H1 (cell line): ENCODE results near the gene ABLIM1.

Source experiments
- CHD1 ChIP-seq: IDR thresholded peaks from 2 replicates; pipeline ENCODE4 v1.6.1; 2012; ENCODE audit warnings: low read depth, low read length, improper control_type of control experiment
- HDAC6 ChIP-seq: IDR thresholded peaks from one replicate; pipeline ENCODE4 v1.7.1; 2012; ENCODE audit warnings: low read depth, mild to moderate bottlenecking, inconsistent platforms, low read length, moderate library complexity
- JUN ChIP-seq: IDR thresholded peaks from 2 replicates; pipeline ENCODE4 v1.6.1; 2011; ENCODE audit warnings: low read depth, mild to moderate bottlenecking, improper control_type of control experiment, low read length
- JUND ChIP-seq: IDR thresholded peaks from 2 replicates; pipeline ENCODE4 v1.6.1; 2011; ENCODE audit warnings: mild to moderate bottlenecking, improper control_type of control experiment, low read length
- NANOG ChIP-seq: IDR thresholded peaks from 2 replicates; pipeline ENCODE4 v1.6.1; 2011; ENCODE audit warnings: low read length, low read depth, mild to moderate bottlenecking, inconsistent platforms; ENCODE audit not compliant: insufficient read depth, poor library complexity, severe bottlenecking
- SIN3A ChIP-seq, 2 experiments: IDR thresholded peaks in 1 of 2; conservative IDR thresholded peaks in 1 of 2; 2 replicates each; pipeline ENCODE4 v1.6.1; 2011 to 2012; ENCODE audit warnings: low read length in 2 of 2, improper control_type of control experiment in 1 of 2, low read depth in 1 of 2, mild to moderate bottlenecking in 1 of 2
- TAF1 ChIP-seq: IDR thresholded peaks from 2 replicates; pipeline ENCODE4 v1.6.1; 2011; ENCODE audit warnings: mild to moderate bottlenecking, low read depth, low read length
- TEAD4 ChIP-seq: IDR thresholded peaks from 2 replicates; pipeline ENCODE4 v1.6.1; 2012; ENCODE audit warnings: low read depth, low read length, inconsistent platforms, mixed read lengths
- TF ChIP-seq, protein P1 (sequence below), 3 experiments: IDR thresholded peaks; 1 replicate in 2 of 3; 2 replicates in 1 of 3; pipeline versions ENCODE4 v1.5.1 to v1.6.1; 2011; ENCODE audit warnings: low read length in 3 of 3, mild to moderate bottlenecking in 3 of 3, inconsistent platforms in 2 of 3, low read depth in 1 of 3, moderate library complexity in 1 of 3; ENCODE audit not compliant: insufficient read depth in 1 of 3; ENCODE audit errors: control extremely low read depth in 1 of 3
- TF ChIP-seq, protein P2 (sequence below): IDR thresholded peaks from 2 replicates; pipeline ENCODE4 v1.6.1; 2011; ENCODE audit warnings: low read length, improper control_type of control experiment

DNA sequence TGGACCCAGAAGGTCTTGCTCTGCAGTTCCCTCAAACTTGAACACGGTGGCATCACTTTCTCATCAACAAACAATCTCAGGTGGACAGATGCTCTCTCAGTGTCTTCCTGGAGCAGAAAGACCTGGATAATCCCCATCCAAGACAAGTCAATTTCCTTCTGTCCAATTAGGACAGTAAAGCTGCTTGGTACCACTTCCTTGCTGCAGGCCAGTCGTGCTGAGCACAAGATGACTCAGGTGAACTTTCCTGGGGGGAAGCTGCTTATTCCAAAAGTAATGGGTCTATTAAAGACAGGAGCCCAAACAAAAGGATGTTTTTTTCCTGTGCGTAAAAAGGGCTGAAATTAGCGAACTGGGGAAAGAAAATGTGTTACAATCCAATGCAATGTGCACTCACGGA, 146.2 kb downstream of the ABLIM1 start:
- no peak for TF ChIP-seq TAF1
- TF ChIP-seq JUN = no peak
- no peak for TF ChIP-seq JUND
- TF ChIP-seq, protein P1, sequence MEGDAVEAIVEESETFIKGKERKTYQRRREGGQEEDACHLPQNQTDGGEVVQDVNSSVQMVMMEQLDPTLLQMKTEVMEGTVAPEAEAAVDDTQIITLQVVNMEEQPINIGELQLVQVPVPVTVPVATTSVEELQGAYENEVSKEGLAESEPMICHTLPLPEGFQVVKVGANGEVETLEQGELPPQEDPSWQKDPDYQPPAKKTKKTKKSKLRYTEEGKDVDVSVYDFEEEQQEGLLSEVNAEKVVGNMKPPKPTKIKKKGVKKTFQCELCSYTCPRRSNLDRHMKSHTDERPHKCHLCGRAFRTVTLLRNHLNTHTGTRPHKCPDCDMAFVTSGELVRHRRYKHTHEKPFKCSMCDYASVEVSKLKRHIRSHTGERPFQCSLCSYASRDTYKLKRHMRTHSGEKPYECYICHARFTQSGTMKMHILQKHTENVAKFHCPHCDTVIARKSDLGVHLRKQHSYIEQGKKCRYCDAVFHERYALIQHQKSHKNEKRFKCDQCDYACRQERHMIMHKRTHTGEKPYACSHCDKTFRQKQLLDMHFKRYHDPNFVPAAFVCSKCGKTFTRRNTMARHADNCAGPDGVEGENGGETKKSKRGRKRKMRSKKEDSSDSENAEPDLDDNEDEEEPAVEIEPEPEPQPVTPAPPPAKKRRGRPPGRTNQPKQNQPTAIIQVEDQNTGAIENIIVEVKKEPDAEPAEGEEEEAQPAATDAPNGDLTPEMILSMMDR (IDR thresholded peaks at IDR 0.05; ENCODE audit: control extremely low read depth in 1 of 3, insufficient read depth in 1 of 3, low read depth in 1 of 3, low read length in 3 of 3) = no peak
- TF ChIP-seq CHD1 = no peak
- TF ChIP-seq, protein P2, sequence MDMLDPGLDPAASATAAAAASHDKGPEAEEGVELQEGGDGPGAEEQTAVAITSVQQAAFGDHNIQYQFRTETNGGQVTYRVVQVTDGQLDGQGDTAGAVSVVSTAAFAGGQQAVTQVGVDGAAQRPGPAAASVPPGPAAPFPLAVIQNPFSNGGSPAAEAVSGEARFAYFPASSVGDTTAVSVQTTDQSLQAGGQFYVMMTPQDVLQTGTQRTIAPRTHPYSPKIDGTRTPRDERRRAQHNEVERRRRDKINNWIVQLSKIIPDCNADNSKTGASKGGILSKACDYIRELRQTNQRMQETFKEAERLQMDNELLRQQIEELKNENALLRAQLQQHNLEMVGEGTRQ = no peak
- no peak for TF ChIP-seq SIN3A (conservative IDR thresholded peaks at IDR 0.05 in 1 of 2, IDR thresholded peaks at IDR 0.05 in 1 of 2; ENCODE audit: low read depth in 1 of 2, low read length in 2 of 2)
- TF ChIP-seq HDAC6 = no peak
- TF ChIP-seq TEAD4 = no peak
- no peak for TF ChIP-seq NANOG
